Measurements from ENCODE around the gene ADAMTS6.

The ADAMTS6 gene

DNA sequence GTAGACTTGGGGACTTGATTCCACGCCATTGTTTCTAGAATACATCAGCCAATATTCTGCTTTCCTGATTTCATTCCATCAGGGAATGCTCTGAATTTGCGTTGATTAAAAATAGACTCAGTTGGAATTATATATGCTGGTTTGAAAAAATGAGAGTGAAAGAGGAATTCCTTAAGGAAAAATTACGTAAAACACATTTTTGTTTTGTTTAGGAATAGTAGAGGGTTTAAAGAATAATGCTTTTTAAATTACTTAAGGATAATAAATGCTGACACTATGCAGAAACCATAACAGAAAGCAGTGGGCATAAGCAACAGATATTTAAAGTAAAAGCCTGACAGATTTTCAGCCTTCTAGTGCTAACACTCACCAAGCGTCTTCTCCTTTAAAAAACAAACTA is 235.0 kb downstream of the ADAMTS6 start:
- Histone ChIP-seq H3K27me3 (replicated peaks; ENCODE audit: control insufficient read depth, insufficient read depth, low read length) (no peaks in the 10 kb centered on the region), H3K9ac (ENCODE audit: low read length) (no peak overlapping the region), H3K4me1 (ENCODE audit: control insufficient read depth, insufficient read depth, low read length) (no peaks in the 10 kb centered on the region), H3K9me3 (ENCODE audit: control insufficient read depth, low read length) (no peaks in the 10 kb centered on the region), H3K36me3 (ENCODE audit: control insufficient read depth, insufficient read depth, low read length, severe bottlenecking) (no peaks in the 10 kb centered on the region), H3K4me3 (ENCODE audit: low read length) (no peak overlapping the region)
- DNase-seq (ENCODE audit: low read depth): no peak

DNA sequence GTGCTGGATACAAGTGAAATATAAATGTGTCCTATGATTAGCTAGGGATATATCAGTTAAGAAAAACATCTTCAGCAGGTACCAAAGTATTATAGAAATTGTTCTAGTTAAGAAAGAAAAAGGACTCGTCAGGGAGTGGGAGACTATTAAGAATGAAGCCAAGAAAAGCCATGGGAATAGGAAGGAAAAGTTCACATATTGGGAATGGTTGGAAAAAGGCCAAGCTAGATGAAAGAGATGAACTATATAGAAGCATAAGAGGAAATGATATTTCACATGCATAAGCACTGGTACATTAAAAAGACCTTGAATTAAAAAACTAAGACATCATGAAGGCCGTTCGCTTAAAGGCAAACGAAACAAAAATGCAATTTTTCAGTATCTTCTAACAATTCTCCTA is 237.7 kb downstream of the ADAMTS6 start:
- Histone ChIP-seq H3K4me1 (ENCODE audit: control insufficient read depth, insufficient read depth, low read length) (no peaks in the 10 kb centered on the region), H3K9me3 (ENCODE audit: control insufficient read depth, low read length) (no peaks in the 10 kb centered on the region), H3K4me3 (ENCODE audit: low read length) (no peak overlapping the region), H3K36me3 (ENCODE audit: control insufficient read depth, insufficient read depth, low read length, severe bottlenecking) (no peaks in the 10 kb centered on the region), H3K9ac (ENCODE audit: low read length) (no peak overlapping the region), H3K27me3 (replicated peaks; ENCODE audit: control insufficient read depth, insufficient read depth, low read length) (no peaks in the 10 kb centered on the region)
- no peak for DNase-seq (ENCODE audit: low read depth)

DNA sequence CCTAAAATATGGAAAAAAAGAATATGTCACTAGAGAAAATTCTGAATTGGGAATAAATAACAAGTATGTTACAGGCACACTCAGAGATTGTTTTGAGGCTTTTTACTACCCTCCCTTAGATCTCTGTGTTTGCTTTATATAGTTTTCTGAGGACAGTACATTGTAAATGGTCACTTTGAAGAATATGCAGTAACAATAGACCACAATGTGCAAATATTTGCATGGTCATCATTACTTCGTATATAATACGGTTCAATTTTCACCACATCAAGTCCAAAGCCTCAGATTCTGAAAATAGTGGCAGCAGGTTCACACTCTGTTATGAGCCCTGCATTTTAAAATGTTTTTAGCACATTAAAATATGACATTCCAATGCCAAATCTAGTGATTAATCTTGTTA is 238.6 kb downstream of the ADAMTS6 start:
- DNase-seq (ENCODE audit: low read depth): no peak
- no peaks in the 10 kb centered on the region for H3K9me3 ChIP-seq (ENCODE audit: control insufficient read depth, low read length)
- H3K36me3 ChIP-seq (ENCODE audit: control insufficient read depth, insufficient read depth, low read length, severe bottlenecking): no peaks in the 10 kb centered on the region
- no peaks in the 10 kb centered on the region for H3K4me1 ChIP-seq (ENCODE audit: control insufficient read depth, insufficient read depth, low read length)
- no peak overlapping the region for H3K9ac ChIP-seq (ENCODE audit: low read length)
- H3K27me3 ChIP-seq (replicated peaks; ENCODE audit: control insufficient read depth, insufficient read depth, low read length): no peaks in the 10 kb centered on the region
- no peak overlapping the region for H3K4me3 ChIP-seq (ENCODE audit: low read length)

DNA sequence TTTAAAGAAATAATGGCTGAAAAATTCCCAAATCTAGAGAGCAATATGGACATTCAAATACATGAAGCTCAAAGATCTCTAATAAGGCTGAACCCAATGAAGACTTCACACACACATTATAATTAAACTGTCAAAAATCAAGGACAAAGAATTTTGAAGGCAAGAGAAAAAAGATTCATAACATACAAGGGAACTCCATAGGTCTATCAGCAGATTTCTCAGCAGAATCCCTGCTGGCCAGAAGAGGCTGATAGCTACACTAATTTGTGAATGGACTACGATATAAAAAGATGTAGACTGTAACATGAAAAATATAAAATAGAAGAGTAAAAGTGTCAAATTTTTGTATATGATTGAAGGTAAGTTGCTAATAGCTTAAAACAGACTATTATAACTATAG is 251.9 kb downstream of the ADAMTS6 start:
- H3K4me3 ChIP-seq (ENCODE audit: low read length): no peak overlapping the region
- H3K36me3 ChIP-seq (ENCODE audit: control insufficient read depth, insufficient read depth, low read length, severe bottlenecking): no peaks in the 10 kb centered on the region
- H3K27me3 ChIP-seq (replicated peaks; ENCODE audit: control insufficient read depth, insufficient read depth, low read length): no peaks in the 10 kb centered on the region
- H3K9ac ChIP-seq (ENCODE audit: low read length): no peak overlapping the region
- H3K4me1 ChIP-seq (ENCODE audit: control insufficient read depth, insufficient read depth, low read length): no peaks in the 10 kb centered on the region
- H3K9me3 ChIP-seq (ENCODE audit: control insufficient read depth, low read length): peaks cover 42% of the 10 kb centered on the region
- DNase-seq (ENCODE audit: low read depth): no peak

DNA sequence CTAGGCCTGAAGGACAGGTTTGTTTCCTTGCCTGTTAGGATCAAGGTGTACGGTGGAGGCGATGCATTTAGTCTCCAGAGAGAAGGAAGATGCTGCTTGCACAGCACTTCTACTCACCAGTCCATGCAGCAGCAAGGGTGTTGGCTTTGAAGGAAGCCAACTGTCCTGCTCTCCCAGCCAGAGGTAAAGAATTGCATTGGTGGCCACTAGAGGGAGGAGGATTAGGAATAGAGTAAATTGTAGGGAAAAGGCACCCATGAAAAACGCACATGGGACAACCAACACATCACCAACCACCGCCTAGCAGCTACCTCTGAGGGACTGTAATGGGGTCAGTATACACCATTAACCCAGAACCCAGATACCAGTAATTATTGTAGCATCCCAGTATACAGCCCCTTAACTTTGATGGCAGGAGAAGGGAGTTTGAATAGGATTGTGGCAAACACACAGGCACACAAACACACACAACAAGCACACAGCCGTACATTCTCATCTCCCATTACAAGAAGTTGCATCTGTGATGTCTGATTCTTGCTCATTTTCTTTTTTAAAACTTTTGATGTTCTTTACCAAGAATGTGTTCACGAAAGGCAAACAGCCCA is 267.7 kb downstream of the ADAMTS6 start:
- Histone ChIP-seq H3K36me3 (ENCODE audit: control insufficient read depth, insufficient read depth, low read length, severe bottlenecking) (no peaks in the 10 kb centered on the region), H3K4me3 (ENCODE audit: low read length) (no peak overlapping the region), H3K4me1 (ENCODE audit: control insufficient read depth, insufficient read depth, low read length) (peaks cover 8% of the 10 kb centered on the region), H3K9me3 (ENCODE audit: control insufficient read depth, low read length) (no peaks in the 10 kb centered on the region), H3K27me3 (replicated peaks; ENCODE audit: control insufficient read depth, insufficient read depth, low read length) (no peaks in the 10 kb centered on the region), H3K9ac (ENCODE audit: low read length) (no peak overlapping the region)
- no peak for DNase-seq (ENCODE audit: low read depth)

DNA sequence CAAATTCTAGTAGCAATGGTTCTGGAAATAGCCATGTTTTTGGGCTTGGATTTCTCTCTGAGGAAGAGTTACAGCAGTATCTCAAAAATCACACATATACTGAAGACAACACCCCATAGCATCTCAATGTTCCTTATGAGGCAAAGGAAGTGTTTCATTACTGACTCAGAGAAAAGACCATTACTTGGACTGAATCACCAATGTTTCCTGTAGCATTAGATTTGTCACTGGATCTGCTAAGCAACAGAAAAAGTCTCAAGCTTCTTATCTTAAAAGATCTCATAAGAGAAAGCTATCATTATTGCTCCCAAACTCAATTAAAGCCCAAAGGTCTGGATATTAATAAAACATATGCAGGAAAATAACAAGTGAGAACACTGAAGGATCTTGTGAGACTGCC is 272.4 kb downstream of the ADAMTS6 start:
- Histone ChIP-seq H3K4me1 (ENCODE audit: control insufficient read depth, insufficient read depth, low read length) (peaks cover 15% of the 10 kb centered on the region), H3K9me3 (ENCODE audit: control insufficient read depth, low read length) (no peaks in the 10 kb centered on the region), H3K36me3 (ENCODE audit: control insufficient read depth, insufficient read depth, low read length, severe bottlenecking) (no peaks in the 10 kb centered on the region), H3K27me3 (replicated peaks; ENCODE audit: control insufficient read depth, insufficient read depth, low read length) (no peaks in the 10 kb centered on the region), H3K4me3 (ENCODE audit: low read length) (no peak overlapping the region), H3K9ac (ENCODE audit: low read length) (peak overlapping the region; percentile 4)
- peak; percentile 63 for DNase-seq (ENCODE audit: low read depth)

DNA sequence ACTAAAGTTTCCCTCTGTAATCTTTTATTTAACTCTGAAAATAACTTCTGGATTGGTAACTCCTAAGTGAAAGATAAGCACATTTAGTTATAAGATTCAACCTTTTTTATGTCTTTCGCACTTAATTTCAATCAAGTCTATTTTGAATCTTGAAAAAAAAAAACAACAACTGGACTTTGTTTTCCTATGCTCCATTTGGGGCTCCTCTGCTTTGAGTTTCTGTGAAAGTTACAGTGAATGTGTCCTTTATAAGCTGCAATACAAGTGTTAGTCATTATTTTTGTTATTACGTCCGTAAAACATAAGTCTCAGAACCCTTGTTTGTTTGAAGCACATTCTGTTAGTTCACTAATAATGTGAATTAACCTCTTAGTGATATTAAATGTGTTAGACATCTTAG is 276.8 kb downstream of the ADAMTS6 start:
- H3K4me1 ChIP-seq (ENCODE audit: control insufficient read depth, insufficient read depth, low read length): peaks cover 28% of the 10 kb centered on the region
- H3K27me3 ChIP-seq (replicated peaks; ENCODE audit: control insufficient read depth, insufficient read depth, low read length): no peaks in the 10 kb centered on the region
- no peak overlapping the region for H3K9ac ChIP-seq (ENCODE audit: low read length)
- no peaks in the 10 kb centered on the region for H3K36me3 ChIP-seq (ENCODE audit: control insufficient read depth, insufficient read depth, low read length, severe bottlenecking)
- H3K4me3 ChIP-seq (ENCODE audit: low read length): no peak overlapping the region
- no peak for DNase-seq (ENCODE audit: low read depth)
- H3K9me3 ChIP-seq (ENCODE audit: control insufficient read depth, low read length): no peaks in the 10 kb centered on the region

DNA sequence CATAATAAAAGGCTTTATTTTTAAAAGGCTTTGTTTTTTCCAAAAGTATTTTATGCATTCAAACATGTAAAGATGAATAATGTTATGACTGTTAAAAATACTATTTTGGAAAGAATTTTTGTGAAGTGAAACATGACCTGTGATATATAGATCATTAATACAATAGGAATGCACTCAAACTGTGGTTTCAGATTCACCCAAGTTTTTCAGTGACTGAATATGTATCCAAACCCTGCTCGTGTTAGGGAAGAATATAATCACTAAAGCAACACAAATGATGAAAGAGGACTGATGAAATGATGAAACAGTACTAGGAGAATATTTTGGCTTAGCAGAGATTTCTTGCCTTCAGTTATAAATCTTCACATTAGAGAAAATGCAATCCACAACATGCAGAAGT is 278.0 kb downstream of the ADAMTS6 start:
- Histone ChIP-seq H3K9me3 (ENCODE audit: control insufficient read depth, low read length) (no peaks in the 10 kb centered on the region), H3K27me3 (replicated peaks; ENCODE audit: control insufficient read depth, insufficient read depth, low read length) (no peaks in the 10 kb centered on the region), H3K4me1 (ENCODE audit: control insufficient read depth, insufficient read depth, low read length) (peaks cover 30% of the 10 kb centered on the region), H3K9ac (ENCODE audit: low read length) (no peak overlapping the region), H3K36me3 (ENCODE audit: control insufficient read depth, insufficient read depth, low read length, severe bottlenecking) (no peaks in the 10 kb centered on the region), H3K4me3 (ENCODE audit: low read length) (no peak overlapping the region)
- DNase-seq (ENCODE audit: low read depth): peak; percentile 86

DNA sequence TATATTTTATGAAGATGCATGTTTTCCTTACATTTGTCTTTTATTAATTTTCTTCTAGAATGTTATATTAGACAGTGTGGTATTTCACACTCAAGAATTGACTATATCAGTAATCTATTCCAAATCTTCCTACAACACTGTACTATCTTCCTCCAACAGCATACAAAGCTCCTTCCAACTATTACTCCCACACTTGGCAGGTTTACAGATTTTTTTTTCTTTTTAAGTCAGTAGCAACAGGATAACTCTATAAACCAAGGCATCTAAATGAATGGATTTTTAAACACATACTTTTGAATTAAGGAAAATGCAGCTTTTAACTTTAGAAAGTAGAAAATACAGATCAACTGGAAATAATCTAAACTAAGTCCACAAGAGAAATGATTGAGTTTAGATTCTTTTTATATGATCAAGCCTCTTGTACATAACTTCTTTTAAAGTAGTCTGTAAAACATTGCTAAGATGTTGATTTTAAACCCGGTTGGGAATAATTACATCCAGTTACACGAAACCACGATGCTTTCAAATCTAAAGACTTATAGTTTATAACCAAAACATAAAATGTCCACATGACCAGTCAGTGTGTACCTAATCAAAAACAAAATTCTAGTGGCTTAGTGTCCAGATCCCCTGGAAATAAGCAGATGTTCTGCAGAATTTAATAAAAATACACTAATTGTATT is 281.6 kb downstream of the ADAMTS6 start:
- Histone ChIP-seq H3K9me3 (ENCODE audit: control insufficient read depth, low read length) (no peaks in the 10 kb centered on the region), H3K4me1 (ENCODE audit: control insufficient read depth, insufficient read depth, low read length) (peaks cover 35% of the 10 kb centered on the region), H3K36me3 (ENCODE audit: control insufficient read depth, insufficient read depth, low read length, severe bottlenecking) (no peaks in the 10 kb centered on the region), H3K9ac (ENCODE audit: low read length) (peak overlapping the region; percentile 23), H3K27me3 (replicated peaks; ENCODE audit: control insufficient read depth, insufficient read depth, low read length) (no peaks in the 10 kb centered on the region), H3K4me3 (ENCODE audit: low read length) (no peak overlapping the region)
- peak; percentile 72 for DNase-seq (ENCODE audit: low read depth)

DNA sequence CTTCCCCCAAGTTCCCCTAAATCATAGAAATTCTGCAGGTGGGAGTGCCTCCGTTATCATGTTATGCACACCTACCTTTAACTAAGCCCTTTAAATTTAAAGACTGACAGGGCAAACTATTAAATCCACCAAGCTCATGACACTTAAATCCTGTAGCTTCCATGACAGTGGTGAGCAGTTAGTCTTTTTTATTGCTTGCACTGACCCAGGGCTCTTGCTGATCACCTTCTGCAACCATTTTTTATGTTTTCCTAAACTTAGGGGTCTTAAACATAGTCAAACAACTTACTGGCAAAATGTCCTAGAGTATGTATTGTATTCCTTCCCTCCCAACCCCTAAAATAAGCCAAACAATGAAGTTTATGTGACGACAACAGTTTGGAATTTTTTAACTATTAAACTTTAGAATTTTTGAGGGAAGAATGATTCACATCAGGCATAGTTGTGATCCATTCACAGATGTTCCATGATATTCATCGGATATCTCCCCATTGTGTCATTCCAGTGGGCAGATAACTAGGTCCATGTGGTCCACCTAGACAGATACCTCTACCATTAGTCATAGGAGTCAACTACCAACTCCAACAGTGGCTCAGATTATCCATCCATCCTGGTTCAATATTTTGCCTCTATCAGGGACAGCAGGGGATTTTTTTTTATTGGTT is 283.1 kb downstream of the ADAMTS6 start:
- H3K4me3 ChIP-seq (ENCODE audit: low read length): peak overlapping the region; percentile 18
- no peaks in the 10 kb centered on the region for H3K36me3 ChIP-seq (ENCODE audit: control insufficient read depth, insufficient read depth, low read length, severe bottlenecking)
- peaks cover 25% of the 10 kb centered on the region for H3K4me1 ChIP-seq (ENCODE audit: control insufficient read depth, insufficient read depth, low read length)
- H3K27me3 ChIP-seq (replicated peaks; ENCODE audit: control insufficient read depth, insufficient read depth, low read length): no peaks in the 10 kb centered on the region
- peak overlapping the region; percentile 43 for H3K9ac ChIP-seq (ENCODE audit: low read length)
- no peaks in the 10 kb centered on the region for H3K9me3 ChIP-seq (ENCODE audit: control insufficient read depth, low read length)
- DNase-seq (ENCODE audit: low read depth): peak; percentile 91

DNA sequence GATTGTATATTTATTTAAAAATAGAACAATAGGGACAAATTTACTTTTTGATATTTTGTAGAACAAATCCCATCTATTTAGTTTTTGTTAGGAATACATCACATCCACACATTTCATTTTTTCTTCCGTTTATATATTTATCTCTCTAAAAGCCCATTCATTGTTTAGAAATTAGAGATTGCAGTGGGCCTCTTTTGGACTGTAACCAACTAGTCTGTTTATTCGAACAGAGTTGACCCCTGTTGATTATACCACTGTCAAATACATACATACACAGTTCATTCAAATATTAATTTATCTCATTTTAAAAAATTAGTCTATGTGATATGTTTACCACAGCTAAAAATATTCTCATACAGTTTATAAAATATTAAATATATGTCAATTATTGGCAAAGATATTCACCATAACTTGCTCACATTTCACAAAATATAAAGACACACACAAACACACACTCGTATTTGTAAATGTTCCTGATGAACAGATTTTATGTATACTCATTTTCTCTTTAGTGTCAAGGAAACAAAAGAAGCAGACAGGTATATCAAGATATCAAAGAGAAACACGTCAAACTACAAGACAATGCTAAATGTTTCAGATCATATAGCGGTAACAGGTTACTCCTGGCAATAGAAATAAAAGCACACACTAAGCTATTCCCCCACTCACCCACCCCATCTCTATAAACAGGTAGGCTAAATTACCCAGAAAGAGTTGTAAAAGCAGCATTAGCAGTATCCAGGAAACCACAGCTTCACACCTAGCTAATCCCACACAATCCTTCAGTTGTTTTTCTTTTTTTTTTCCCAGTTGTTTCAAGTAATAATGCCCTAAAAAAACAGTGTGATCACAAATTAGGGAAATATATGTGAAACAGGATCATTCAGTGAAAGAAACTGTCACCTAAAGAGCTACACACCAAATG is 283.9 kb downstream of the ADAMTS6 start:
- no peaks in the 10 kb centered on the region for H3K36me3 ChIP-seq (ENCODE audit: control insufficient read depth, insufficient read depth, low read length, severe bottlenecking)
- no peaks in the 10 kb centered on the region for H3K27me3 ChIP-seq (replicated peaks; ENCODE audit: control insufficient read depth, insufficient read depth, low read length)
- H3K9ac ChIP-seq (ENCODE audit: low read length): peak overlapping the region; percentile 43
- DNase-seq (ENCODE audit: low read depth): no peak
- H3K9me3 ChIP-seq (ENCODE audit: control insufficient read depth, low read length): no peaks in the 10 kb centered on the region
- peaks cover 22% of the 10 kb centered on the region for H3K4me1 ChIP-seq (ENCODE audit: control insufficient read depth, insufficient read depth, low read length)
- no peak overlapping the region for H3K4me3 ChIP-seq (ENCODE audit: low read length)
